WTC11 (cell line): ENCODE data around the gene C16orf46. TPM values are rescaled to one million over a fixed set of nuclear protein-coding genes. Genes with fewer than 3 reads are reported as not detected.
"Not testable (repeated sequence)": the region's sequence is repeated elsewhere in the genome, so short reads cannot be mapped to it uniquely, and the experiment has no call there.

ENCODE experiments used
- ATAC-seq: fragments of 200-7000 bp; cut with Tn5 transposase; 2 replicates; pipeline ENCODE4 v1.10.0; 2021; ENCODE audit warnings: mild to moderate bottlenecking, moderate library complexity
- CTCF ChIA-PET: fragments of 300-600 bp; sonication (Branson Sonifier 250); formaldehyde crosslinking; loops from one replicate; lab custom pipeline; 2021; ENCODE audit warnings: antibody characterized with exemption; lab: Charles Lee
- POLR2A ChIA-PET: fragments of 350-600 bp; sonication (Branson Sonifier 250); formaldehyde crosslinking; loops from one replicate; lab custom pipeline; 2021; ENCODE audit warnings: antibody characterized with exemption; lab: Charles Lee
- DNase-seq: peaks from one replicate; pipeline ENCODE4 v3.0.0; 2021; ENCODE audit warnings: low spot score
- H3K27ac Mint-ChIP-seq: 2 replicates; pipeline ENCODE4 v1.8.0; 2021; ENCODE audit warnings: mixed read lengths
- H3K27me3 Mint-ChIP-seq: 2 replicates; pipeline ENCODE4 v1.8.0; 2021; ENCODE audit warnings: low read depth, mild to moderate bottlenecking, moderate library complexity, mixed read lengths
- H3K36me3 Mint-ChIP-seq: 2 replicates; pipeline ENCODE4 v1.8.0; 2021; ENCODE audit warnings: mixed read lengths
- H3K4me1 Mint-ChIP-seq: 2 replicates; pipeline ENCODE4 v1.8.0; 2022; ENCODE audit warnings: mixed read lengths
- H3K4me3 Mint-ChIP-seq: 2 replicates; pipeline ENCODE4 v1.8.0; 2021; ENCODE audit warnings: mild to moderate bottlenecking, moderate library complexity, mixed read lengths
- H3K9me3 Mint-ChIP-seq: 2 replicates; pipeline ENCODE4 v1.8.0; 2021; ENCODE audit warnings: mixed read lengths
- ATF3 ChIP-seq: sonication (generic); formaldehyde crosslinking; conservative IDR thresholded peaks from 2 replicates; pipeline ENCODE4 v1.8.1; 2022; ENCODE audit warnings: mild to moderate bottlenecking, missing genetic modification reagents
- CREB1 ChIP-seq: sonication (generic); formaldehyde crosslinking; IDR thresholded peaks from 2 replicates; pipeline ENCODE4 v1.8.0; 2023; ENCODE audit warnings: mild to moderate bottlenecking, missing genetic modification reagents
- E2F1 ChIP-seq: sonication (generic); formaldehyde crosslinking; IDR thresholded peaks from 2 replicates; pipeline ENCODE4 v1.8.0; 2022; ENCODE audit warnings: mild to moderate bottlenecking, missing genetic modification reagents
- ELF4 ChIP-seq: sonication (generic); formaldehyde crosslinking; IDR thresholded peaks from 2 replicates; pipeline ENCODE4 v1.8.1; 2022; ENCODE audit warnings: low read depth, mild to moderate bottlenecking, moderate library complexity, missing genetic modification reagents
- FOXP1 ChIP-seq: sonication (generic); formaldehyde crosslinking; IDR thresholded peaks from 2 replicates; pipeline ENCODE4 v1.8.0; 2022; ENCODE audit warnings: missing genetic modification reagents, mild to moderate bottlenecking, moderate library complexity, borderline replicate concordance
- GABPB1 ChIP-seq: sonication (generic); formaldehyde crosslinking; IDR thresholded peaks from 2 replicates; pipeline ENCODE4 v1.8.1; 2023; ENCODE audit warnings: mild to moderate bottlenecking, missing genetic modification reagents
- HMGA2 ChIP-seq: fragments of 250-450 bp; sonication (Bioruptor Pico); IDR thresholded peaks from 2 replicates; pipeline ENCODE4 v1.4.0; 2021; ENCODE audit warnings: mild to moderate bottlenecking, moderate library complexity
- IRF2 ChIP-seq: sonication (generic); formaldehyde crosslinking; IDR thresholded peaks from 2 replicates; pipeline ENCODE4 v1.8.0; 2022; ENCODE audit warnings: low read depth, missing genetic modification reagents, borderline replicate concordance
- MYBL2 ChIP-seq: sonication (generic); formaldehyde crosslinking; IDR thresholded peaks from 2 replicates; pipeline ENCODE4 v1.8.1; 2023; ENCODE audit warnings: mild to moderate bottlenecking, moderate library complexity, missing genetic modification reagents
- NFE2L1 ChIP-seq: sonication (generic); formaldehyde crosslinking; IDR thresholded peaks from 2 replicates; pipeline ENCODE4 v1.8.1; 2023; ENCODE audit warnings: missing genetic modification reagents
- NFYB ChIP-seq: sonication (generic); formaldehyde crosslinking; conservative IDR thresholded peaks from 2 replicates; pipeline ENCODE4 v1.8.0; 2022; ENCODE audit warnings: low read depth, missing genetic modification reagents
- OVOL2 ChIP-seq: fragments of 250-450 bp; sonication (Bioruptor Pico); IDR thresholded peaks from 2 replicates; pipeline ENCODE4 v1.9.0; 2021; ENCODE audit warnings: mild to moderate bottlenecking, borderline replicate concordance
- PREB ChIP-seq: sonication (generic); formaldehyde crosslinking; IDR thresholded peaks from 2 replicates; pipeline ENCODE4 v1.8.1; 2022; ENCODE audit warnings: mild to moderate bottlenecking, missing genetic modification reagents, moderate library complexity, borderline replicate concordance
- SMAD3 ChIP-seq: sonication (generic); formaldehyde crosslinking; IDR thresholded peaks from 2 replicates; pipeline ENCODE4 v1.8.0; 2022; ENCODE audit warnings: missing genetic modification reagents, mild to moderate bottlenecking, borderline replicate concordance
- SP1 ChIP-seq: sonication (generic); formaldehyde crosslinking; conservative IDR thresholded peaks from 2 replicates; pipeline ENCODE4 v1.8.1; 2022; ENCODE audit warnings: missing genetic modification reagents
- TCF7 ChIP-seq: sonication (generic); formaldehyde crosslinking; IDR thresholded peaks from 2 replicates; pipeline ENCODE4 v1.8.0; 2022; ENCODE audit warnings: mild to moderate bottlenecking, low read depth, missing genetic modification reagents, moderate library complexity
- TEAD1 ChIP-seq: sonication (generic); formaldehyde crosslinking; IDR thresholded peaks from 2 replicates; pipeline ENCODE4 v1.8.0; 2022; ENCODE audit warnings: mild to moderate bottlenecking, missing genetic modification reagents
- TEAD4 ChIP-seq: sonication (generic); formaldehyde crosslinking; IDR thresholded peaks from 2 replicates; pipeline ENCODE4 v1.8.0; 2022; ENCODE audit warnings: mild to moderate bottlenecking, missing genetic modification reagents
- TP53 ChIP-seq: sonication (generic); formaldehyde crosslinking; IDR thresholded peaks from 2 replicates; pipeline ENCODE4 v1.8.1; 2023; ENCODE audit warnings: mild to moderate bottlenecking, missing genetic modification reagents
- USF2 ChIP-seq: sonication (generic); formaldehyde crosslinking; IDR thresholded peaks from 2 replicates; pipeline ENCODE4 v1.8.1; 2023; ENCODE audit warnings: mild to moderate bottlenecking, missing genetic modification reagents, moderate library complexity
- ZMAT4 ChIP-seq: fragments of 250-450 bp; sonication (Bioruptor Pico); IDR thresholded peaks from 2 replicates; pipeline ENCODE4 v1.9.0; 2021; ENCODE audit warnings: mild to moderate bottlenecking
- ZNF138 ChIP-seq: sonication (generic); formaldehyde crosslinking; conservative IDR thresholded peaks from 2 replicates; pipeline ENCODE4 v1.8.1; 2022; ENCODE audit warnings: mild to moderate bottlenecking, moderate library complexity, missing genetic modification reagents
- ZNF219 ChIP-seq: sonication (generic); formaldehyde crosslinking; IDR thresholded peaks from 2 replicates; pipeline ENCODE4 v1.8.0; 2023; ENCODE audit warnings: missing genetic modification reagents, mild to moderate bottlenecking, borderline replicate concordance
- ZNF232 ChIP-seq: sonication (generic); formaldehyde crosslinking; IDR thresholded peaks from 2 replicates; pipeline ENCODE4 v1.8.0; 2022; ENCODE audit warnings: mild to moderate bottlenecking, missing genetic modification reagents
- ZNF671 ChIP-seq: fragments of 250-450 bp; sonication (Bioruptor Pico); IDR thresholded peaks from 2 replicates; pipeline ENCODE4 v1.8.0; 2021; ENCODE audit warnings: mild to moderate bottlenecking
- total RNA-seq: library from RNA; stranded (reverse); gene quantifications from 3 replicates; pipeline ENCODE4 v1.2.3, GENCODE V29; 2021

C16orf46 gene
- total RNA-seq, 1 experiment from 2014 or later: 1.2 TPM

GRCh38 chr16:81117436-81117835 is 40.4 kb upstream of the C16orf46 start (continued):
- TF ChIP-seq E2F1 (CRISPR knock-in tag): no peak
- TF ChIP-seq ZNF219 (CRISPR knock-in tag): no peak

- Mint-ChIP-seq H3K36me3 (no peaks in the 10 kb centered on the region), H3K27me3 (no peaks in the 10 kb centered on the region), H3K9me3 (no peaks in the 10 kb centered on the region), H3K4me1 (no peaks in the 10 kb centered on the region), H3K27ac (no peak overlapping the region), H3K4me3 (no peak overlapping the region)
- ATAC-seq (no peak), DNase-seq (no peak)
- ChIA-PET CTCF (interaction anchor here (1.0 to 1.4 kb wide), 2 partner anchors 15 to 25 kb away, joined by 3 to 4 read pairs; no protein-coding TSS in a partner anchor), POLR2A (no interaction called here)
- TF ChIP-seq ZNF138 (CRISPR knock-in tag) (no peak), TCF7 (no peak), GABPB1 (CRISPR knock-in tag) (no peak), ZNF671 (no peak), SMAD3 (no peak), ZMAT4 (CRISPR knock-in tag) (no peak), MYBL2 (CRISPR knock-in tag) (no peak), NFYB (CRISPR knock-in tag) (no peak), TEAD4 (CRISPR knock-in tag) (no peak), TP53 (CRISPR knock-in tag) (no peak), OVOL2 (CRISPR knock-in tag) (no peak), SP1 (no peak), HMGA2 (no peak), IRF2 (no peak), ATF3 (no peak), PREB (CRISPR knock-in tag) (no peak), FOXP1 (CRISPR knock-in tag) (no peak), ELF4 (no peak)
Measured at GRCh38 chr16:81116285-81116684, 39.2 kb upstream of the C16orf46 start.

GRCh38 chr16:81112453-81112852 is 35.4 kb upstream of the C16orf46 start:
- CTCF ChIA-PET: no interaction called here
- TF ChIP-seq ZNF232 (CRISPR knock-in tag) (no peak), FOXP1 (CRISPR knock-in tag) (no peak), CREB1 (CRISPR knock-in tag) (no peak), NFE2L1 (no peak), HMGA2 (no peak), TEAD1 (CRISPR knock-in tag) (no peak), PREB (CRISPR knock-in tag) (no peak), GABPB1 (CRISPR knock-in tag) (no peak), USF2 (no peak)
- Mint-ChIP-seq H3K9me3 (no peaks in the 10 kb centered on the region), H3K36me3 (no peaks in the 10 kb centered on the region), H3K27me3 (no peaks in the 10 kb centered on the region), H3K4me1 (no peaks in the 10 kb centered on the region), H3K4me3 (no peak overlapping the region), H3K27ac (no peak overlapping the region)
- DNase-seq: no peak
- POLR2A ChIA-PET: no interaction called here
- ATAC-seq: no peak

- POLR2A ChIA-PET: interaction anchor here (0.6 kb wide), 1 partner anchor 630 kb away, joined by 4 read pairs; no protein-coding TSS in a partner anchor
- CTCF ChIA-PET, H3K4me3 Mint-ChIP-seq, H3K36me3 Mint-ChIP-seq, H3K27ac Mint-ChIP-seq, H3K4me1 Mint-ChIP-seq, H3K27me3 Mint-ChIP-seq, DNase-seq, ATAC-seq, H3K9me3 Mint-ChIP-seq: not testable (repeated sequence)
Measured at GRCh38 chr16:81109274-81109673, 32.2 kb upstream of the C16orf46 start.
